IMR-90 (cell line): ENCODE results near the gene SLC2A8. TPM values are rescaled to one million over a fixed set of nuclear protein-coding genes. Genes with fewer than 3 reads are reported as not detected.

Experiments
- ATAC-seq: fragments of 200-7000 bp; cut with Tn5 transposase; 2 replicates; pipeline ENCODE4 v1.9.1; 2020; ENCODE audit warnings: low read depth, mild to moderate bottlenecking, moderate library complexity
- BruUV-seq: library from RNA; stranded (reverse); fragments of 400-500 nt; replicated peaks from 2 replicates; lab custom pipeline; 2021; lab: Mats Ljungman, UMichigan
- CTCF ChIA-PET: fragments of 300-600 bp; formaldehyde crosslinking; extraction: SDS; loops from one replicate; lab custom pipeline; 2021; ENCODE audit warnings: antibody characterized with exemption; lab: Yijun Ruan, JAX
- POLR2A ChIA-PET: fragments of 300-600 bp; sonication (Branson Sonifier 250); formaldehyde crosslinking; loops from one replicate; lab custom pipeline; 2022; ENCODE audit warnings: antibody characterized with exemption; ENCODE audit not compliant: unreplicated experiment; lab: Charles Lee
- DNase-seq: peaks from one replicate; pipeline ENCODE4 v3.0.0; 2013
- H2AFZ ChIP-seq: replicated peaks from 2 replicates; pipeline ENCODE3; 2013; ENCODE audit warnings: low read length, mild to moderate bottlenecking; ENCODE audit not compliant: poor library complexity
- H2AK5ac ChIP-seq: 2 replicates; pipeline ENCODE4 v1.6.1; 2013; ENCODE audit warnings: low read depth, low read length, inconsistent platforms
- H2AK9ac ChIP-seq: replicated peaks from 2 replicates; pipeline ENCODE3; 2013; ENCODE audit warnings: mild to moderate bottlenecking, low read depth, low read length, moderate library complexity; ENCODE audit not compliant: poor library complexity
- H2BK120ac ChIP-seq: 2 replicates; pipeline ENCODE4 v1.6.1; 2013; ENCODE audit warnings: low read depth, low read length, inconsistent platforms
- H2BK15ac ChIP-seq: 3 replicates; pipeline ENCODE4 v1.6.1; 2013; ENCODE audit warnings: low read depth, low read length, inconsistent platforms
- H2BK20ac ChIP-seq: 2 replicates; pipeline ENCODE4 v1.6.1; 2013; ENCODE audit warnings: low read depth, mild to moderate bottlenecking, inconsistent platforms, low read length, moderate library complexity
- H2BK5ac ChIP-seq: 2 replicates; pipeline ENCODE4 v1.6.1; 2013; ENCODE audit warnings: mild to moderate bottlenecking, low read depth, low read length, inconsistent platforms; ENCODE audit not compliant: poor library complexity, severe bottlenecking
- H3K14ac ChIP-seq: replicated peaks from 2 replicates; pipeline ENCODE4 v1.6.1; 2013; ENCODE audit warnings: low read depth, low read length, inconsistent platforms
- H3K18ac ChIP-seq: 2 replicates; pipeline ENCODE4 v1.6.1; 2013; ENCODE audit warnings: low read depth, low read length, control low read depth
- H3K23ac ChIP-seq: 2 replicates; pipeline ENCODE4 v1.6.1; 2013; ENCODE audit warnings: low read depth, low read length, inconsistent platforms
- H3K27ac ChIP-seq: 2 replicates; pipeline ENCODE4 v1.5.1; 2013; ENCODE audit warnings: mild to moderate bottlenecking, control low read depth, low read length; ENCODE audit not compliant: insufficient read depth
- H3K27me3 ChIP-seq: 2 replicates; pipeline ENCODE4 v1.6.1; 2013; ENCODE audit warnings: low read length; ENCODE audit not compliant: control insufficient read depth, insufficient read depth
- H3K36me3 ChIP-seq: 2 replicates; pipeline ENCODE4 v1.6.1; 2013; ENCODE audit warnings: low read length, mixed read lengths; ENCODE audit not compliant: control insufficient read depth, insufficient read depth
- H3K4ac ChIP-seq: 2 replicates; pipeline ENCODE4 v1.6.1; 2013; ENCODE audit warnings: low read depth, low read length, inconsistent platforms
- H3K4me1 ChIP-seq: 2 replicates; pipeline ENCODE4 v1.6.1; 2013; ENCODE audit warnings: low read length, mixed read lengths; ENCODE audit not compliant: control insufficient read depth, insufficient read depth
- H3K4me2 ChIP-seq: 2 replicates; pipeline ENCODE4 v1.6.1; 2013; ENCODE audit warnings: low read depth, mild to moderate bottlenecking, control low read depth, low read length, moderate library complexity
- H3K4me3 ChIP-seq: 2 replicates; pipeline ENCODE4 v1.5.1; 2013; ENCODE audit warnings: low read depth, mild to moderate bottlenecking, control low read depth, low read length, moderate library complexity; ENCODE audit not compliant: insufficient read depth
- H3K56ac ChIP-seq: 2 replicates; pipeline ENCODE4 v1.6.1; 2013; ENCODE audit warnings: low read length, inconsistent platforms; ENCODE audit not compliant: insufficient read depth; ENCODE audit errors: extremely low read depth
- H3K79me1 ChIP-seq, 2 experiments: 2 replicates each; pipeline ENCODE4 v1.6.1; 2013; ENCODE audit warnings: low read length in 2 of 2, inconsistent platforms in 1 of 2, low read depth in 1 of 2
- H3K9ac ChIP-seq: 2 replicates; pipeline ENCODE4 v1.6.1; 2013; ENCODE audit warnings: low read depth, low read length, control low read depth
- H3K9me1 ChIP-seq: 2 replicates; pipeline ENCODE4 v1.6.1; 2013; ENCODE audit warnings: low read length, inconsistent platforms; ENCODE audit not compliant: insufficient read depth
- H3K9me3 ChIP-seq: 2 replicates; pipeline ENCODE4 v1.6.1; 2013; ENCODE audit warnings: low read length; ENCODE audit not compliant: control insufficient read depth, insufficient read depth
- H4K20me1 ChIP-seq: 2 replicates; pipeline ENCODE4 v1.6.1; 2013; ENCODE audit warnings: low read length, inconsistent platforms; ENCODE audit not compliant: insufficient read depth
- H4K5ac ChIP-seq: 2 replicates; pipeline ENCODE4 v1.6.1; 2013; ENCODE audit warnings: mild to moderate bottlenecking, low read depth, low read length, control low read depth
- H4K8ac ChIP-seq, 2 experiments: 2 replicates each; pipeline ENCODE4 v1.6.1; 2013; ENCODE audit warnings: low read depth in 2 of 2, low read length in 2 of 2, control low read depth in 1 of 2, inconsistent platforms in 1 of 2
- H4K91ac ChIP-seq: 2 replicates; pipeline ENCODE4 v1.6.1; 2013; ENCODE audit warnings: low read depth, low read length, inconsistent platforms; ENCODE audit not compliant: insufficient read depth
- CEBPB ChIP-seq: IDR thresholded peaks from 2 replicates; pipeline ENCODE4 v1.6.1; 2012; ENCODE audit warnings: low read depth, low read length, improper control_type of control experiment
- CHD1 ChIP-seq: IDR thresholded peaks from 2 replicates; pipeline ENCODE4 v1.6.1; 2012; ENCODE audit warnings: low read depth, low read length, improper control_type of control experiment
- FOS ChIP-seq: fragments of 150-350 bp; IDR thresholded peaks from 2 replicates; pipeline ENCODE4 v1.6.1; 2016; ENCODE audit warnings: low read depth, low read length
- WGBS, 2 experiments: methylation state at CpG; one replicate each; pipeline versions ENCODE4 v1.1.5 to v1.1.7; 2013; ENCODE audit warnings: missing lambda C conversion rate in 2 of 2; ENCODE audit not compliant: insufficient read length in 1 of 2; ENCODE audit errors: extremely low coverage in 2 of 2; 5-methylcytosine and 5-hydroxymethylcytosine counted together
- dilution Hi-C: fragments of 300-500 bp; cut with HindIII; formaldehyde crosslinking; loops from one replicate; pipeline ENCODE4 v1.14.3; 2018; ENCODE audit warnings: low sequenced_read_pairs; ENCODE audit not compliant: unreplicated experiment
- in situ Hi-C: fragments of 300-500 bp; cut with MboI; formaldehyde crosslinking; loops from 3 replicates; pipeline ENCODE4 v1.14.3; 2019; ENCODE audit warnings: low sequenced_read_pairs, inconsistent platforms, mixed read lengths
- intact Hi-C: fragments of 100-400 bp; cut with micrococcal nuclease; formaldehyde crosslinking; loops from 2 replicates; pipeline ENCODE4 v1.10.0; 2022
- microRNA-seq, 2 experiments: library from miRNA; stranded (forward) in 1 of 2; unstranded in 1 of 2; fragments of 10-50 nt in 1 of 2; fragments of <30 nt in 1 of 2; gene quantifications in 1 of 2; microRNA quantifications in 1 of 2; one replicate each; pipeline versions ENCODE3 to v1.1.0; 2013 to 2020; ENCODE audit not compliant: insufficient read depth in 1 of 2, insufficient read length in 1 of 2, unreplicated experiment in 1 of 2
- polyA plus RNA-seq, 3 experiments: library from polyadenylated mRNA; depleted of rRNA; stranded (reverse); fragments of >200 nt; gene quantifications; 2 replicates each; pipeline ENCODE4 v1.2.3, GENCODE V29; 2012; ENCODE audit warnings: low replicate concordance in 1 of 3
- small RNA-seq, 5 experiments: library from RNA; depleted of rRNA; stranded (forward); fragments of <200 nt; gene quantifications; one replicate each; pipeline ENCODE3, GENCODE V24; 2012
- total RNA-seq: library from RNA; depleted of rRNA; stranded (reverse); fragments of >200 nt; gene quantifications from 2 replicates; pipeline ENCODE4 v1.2.3, GENCODE V29; 2012; rRNA removed

SLC2A8 gene
- total and polyA plus RNA-seq, 2 of the 4 experiments (the other 2 are of a cell fraction): 9.0 to 12.0 TPM

- ATAC-seq: no peak
- no peak for DNase-seq
- Histone ChIP-seq H3K27me3 (no peaks in the 10 kb centered on the region), H3K4me1 (peaks cover 2% of the 10 kb centered on the region), H3K9me3 (no peaks in the 10 kb centered on the region), H3K18ac (no peak overlapping the region), H3K27ac (no peak overlapping the region), H2AK9ac (no peak overlapping the region), H2BK5ac (no peak overlapping the region), H3K36me3 (peaks cover 41% of the 10 kb centered on the region), H3K23ac (no peak overlapping the region), H4K91ac (no peak overlapping the region), H3K14ac (no peak overlapping the region), H3K4me3 (no peak overlapping the region), H3K56ac (no peak overlapping the region), H2BK15ac (no peak overlapping the region), H3K9me1 (peaks cover 17% of the 10 kb centered on the region), H4K20me1 (no peaks in the 10 kb centered on the region), H3K4ac (no peak overlapping the region), H2BK20ac (no peak overlapping the region), H2AK5ac (no peak overlapping the region), H3K4me2 (no peak overlapping the region), H3K79me1 (peaks cover 13 to 15% of the 10 kb centered on the region in 2 experiments), H2BK120ac (no peak overlapping the region), H3K9ac (no peak overlapping the region), H4K5ac (no peak overlapping the region), H2AFZ (no peak overlapping the region), H4K8ac (no peak overlapping the region)
- WGBS, 2 experiments: 84% methylated on average over 9 of the region's 17 CpGs; no CpG with 5 or more reads in 1 of the 2 experiments
- intact Hi-C loops: no loop called here
- dilution Hi-C loops: no loop called here
- CTCF ChIA-PET: interaction anchor here (0.6 kb wide), 1 partner anchor 96 kb away, joined by 5 read pairs; no protein-coding TSS in a partner anchor
- in situ Hi-C loops: no loop called here
- POLR2A ChIA-PET: no interaction called here
- no TSS peak for BruUV-seq
- TF ChIP-seq CHD1 (no peak), FOS (no peak), CEBPB (no peak)
These were observed 60.4 kb downstream of the SLC2A8 start for GRCh38 chr9:127457191-127457878.

Small RNAs within 50 kb of the gene (microRNA-seq; reads per million reads assigned to microRNA genes)
- 25.8 reads per million, percentile 61 among the genes with 10 or more reads in this experiment for gene SNORA65 (ENCODE audit: insufficient read depth, insufficient read length)

Small RNAs within 50 kb of the gene (small RNA-seq; reads per million reads assigned to genes)
- gene SNORA65: 19.5 to 383 (median 73.6) reads per million in 5 experiments

Other genes starting within 250 kb of the SLC2A8 start
- 3.9 and 5.0 TPM in 2 replicates for gene GARNL3, start 132.4 kb upstream of the SLC2A8 start, total RNA-seq
- gene GARNL3, start 132.4 kb upstream of the SLC2A8 start, polyA plus RNA-seq (2012; rRNA removed): 1.9 and 2.2 TPM in 2 replicates
- gene ZNF79, start 27.2 kb downstream of the SLC2A8 start, total RNA-seq: 13.9 and 15.4 TPM in 2 replicates
- 5.3 and 5.6 TPM in 2 replicates for gene ZNF79, start 27.2 kb downstream of the SLC2A8 start, polyA plus RNA-seq (2012; rRNA removed)
- 1,864 and 2,290 TPM in 2 replicates for gene RPL12, start 54.2 kb downstream of the SLC2A8 start, total RNA-seq
- 2,087 and 2,379 TPM in 2 replicates for gene RPL12, start 54.2 kb downstream of the SLC2A8 start, polyA plus RNA-seq (2012; rRNA removed)
- 3.0 and 3.3 TPM in 2 replicates for gene LRSAM1, start 54.3 kb downstream of the SLC2A8 start, total RNA-seq
- gene LRSAM1, start 54.3 kb downstream of the SLC2A8 start, polyA plus RNA-seq (2012; rRNA removed): 8.0 and 9.3 TPM in 2 replicates
- gene STXBP1, start 215.1 kb downstream of the SLC2A8 start, total RNA-seq: 15.8 and 18.9 TPM in 2 replicates
- gene STXBP1, start 215.1 kb downstream of the SLC2A8 start, polyA plus RNA-seq (2012; rRNA removed): 21.7 and 22.6 TPM in 2 replicates